HEK293 (cell line): ENCODE results near the gene HMGN1.

Source experiments
- CTCF ChIP-seq: fragments of 450-650 bp; formaldehyde crosslinking; IDR thresholded peaks from 2 replicates; pipeline ENCODE4 v1.5.1; 2016; ENCODE audit warnings: missing biosample characterization, missing genetic modification characterization
- YY1 ChIP-seq: fragments of 450-650 bp; formaldehyde crosslinking; IDR thresholded peaks from 2 replicates; pipeline ENCODE4 v1.5.1; 2018; ENCODE audit warnings: missing biosample characterization, missing genetic modification characterization
- TF ChIP-seq, protein P1 (sequence below): fragments of 450-650 bp; formaldehyde crosslinking; IDR thresholded peaks from 2 replicates; pipeline ENCODE4 v1.5.1; 2016; ENCODE audit warnings: missing biosample characterization, missing genetic modification characterization

DNA sequence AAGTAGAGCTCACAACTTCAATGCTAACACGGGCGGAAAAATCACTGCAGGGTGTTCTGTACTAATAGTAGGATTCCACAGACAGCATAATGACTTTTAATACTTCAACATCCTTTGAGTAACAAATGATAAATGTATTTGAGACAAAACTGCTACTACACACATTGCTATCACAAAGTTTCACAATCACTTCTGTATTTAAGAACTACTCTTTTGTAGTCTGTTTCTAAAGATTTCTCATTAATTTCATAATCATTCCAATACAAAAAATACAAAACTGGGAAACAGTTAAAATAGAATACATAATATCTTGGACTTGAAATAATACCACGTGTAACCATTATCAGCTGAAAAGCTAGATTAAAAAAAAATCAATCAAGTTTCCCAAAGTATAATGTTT, 2.7 kb downstream of the HMGN1 start:
- no peak for TF ChIP-seq CTCF (tag by site-specific recombination)
- no peak for TF ChIP-seq YY1
- TF ChIP-seq, protein P1, sequence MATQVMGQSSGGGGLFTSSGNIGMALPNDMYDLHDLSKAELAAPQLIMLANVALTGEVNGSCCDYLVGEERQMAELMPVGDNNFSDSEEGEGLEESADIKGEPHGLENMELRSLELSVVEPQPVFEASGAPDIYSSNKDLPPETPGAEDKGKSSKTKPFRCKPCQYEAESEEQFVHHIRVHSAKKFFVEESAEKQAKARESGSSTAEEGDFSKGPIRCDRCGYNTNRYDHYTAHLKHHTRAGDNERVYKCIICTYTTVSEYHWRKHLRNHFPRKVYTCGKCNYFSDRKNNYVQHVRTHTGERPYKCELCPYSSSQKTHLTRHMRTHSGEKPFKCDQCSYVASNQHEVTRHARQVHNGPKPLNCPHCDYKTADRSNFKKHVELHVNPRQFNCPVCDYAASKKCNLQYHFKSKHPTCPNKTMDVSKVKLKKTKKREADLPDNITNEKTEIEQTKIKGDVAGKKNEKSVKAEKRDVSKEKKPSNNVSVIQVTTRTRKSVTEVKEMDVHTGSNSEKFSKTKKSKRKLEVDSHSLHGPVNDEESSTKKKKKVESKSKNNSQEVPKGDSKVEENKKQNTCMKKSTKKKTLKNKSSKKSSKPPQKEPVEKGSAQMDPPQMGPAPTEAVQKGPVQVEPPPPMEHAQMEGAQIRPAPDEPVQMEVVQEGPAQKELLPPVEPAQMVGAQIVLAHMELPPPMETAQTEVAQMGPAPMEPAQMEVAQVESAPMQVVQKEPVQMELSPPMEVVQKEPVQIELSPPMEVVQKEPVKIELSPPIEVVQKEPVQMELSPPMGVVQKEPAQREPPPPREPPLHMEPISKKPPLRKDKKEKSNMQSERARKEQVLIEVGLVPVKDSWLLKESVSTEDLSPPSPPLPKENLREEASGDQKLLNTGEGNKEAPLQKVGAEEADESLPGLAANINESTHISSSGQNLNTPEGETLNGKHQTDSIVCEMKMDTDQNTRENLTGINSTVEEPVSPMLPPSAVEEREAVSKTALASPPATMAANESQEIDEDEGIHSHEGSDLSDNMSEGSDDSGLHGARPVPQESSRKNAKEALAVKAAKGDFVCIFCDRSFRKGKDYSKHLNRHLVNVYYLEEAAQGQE (tag by site-specific recombination) = no peak
